Stimulated activated effector memory CD8-positive, alpha-beta T cell treated with anti-CD3 and anti-CD28 coated beads, Interleukin-12 subunit alpha, Interleukin-12 subunit beta, amount 100 ng/mL, for 72 hours (primary cell): ENCODE measurements around the gene SOBP.
"Not testable (repeated sequence)": the region's sequence is repeated elsewhere in the genome, so short reads cannot be mapped to it uniquely, and the experiment has no call there.

Source experiments
- ATAC-seq: fragments of 150-1000 bp; cut with Tn5 transposase; 2 replicates; pipeline ENCODE4 v1.10.0; 2021
- DNase-seq, 2 donors: peaks; one replicate each; pipeline ENCODE4 v3.0.0; 2021 to 2022; ENCODE audit warnings: low spot score in 2 of 2
- H3K27ac Mint-ChIP-seq: one replicate; pipeline ENCODE4 v1.8.0; 2022; ENCODE audit warnings: mild to moderate bottlenecking, mixed read lengths
- H3K36me3 Mint-ChIP-seq: one replicate; pipeline ENCODE4 v1.8.0; 2022; ENCODE audit warnings: mild to moderate bottlenecking, mixed read lengths
- H3K4me1 Mint-ChIP-seq: one replicate; pipeline ENCODE4 v1.8.0; 2022; ENCODE audit warnings: mixed read lengths
- H3K4me3 Mint-ChIP-seq: one replicate; pipeline ENCODE4 v1.8.0; 2022; ENCODE audit warnings: mild to moderate bottlenecking, mixed read lengths
- H3K9me3 Mint-ChIP-seq: one replicate; pipeline ENCODE4 v1.8.0; 2022; ENCODE audit warnings: mixed read lengths

SOBP gene

GRCh38 chr6:107504270-107505026 is 14.5 kb downstream of the SOBP start:
- H3K4me1 Mint-ChIP-seq: no peaks in the 10 kb centered on the region
- no peaks in the 10 kb centered on the region for H3K9me3 Mint-ChIP-seq
- no peak for ATAC-seq
- DNase-seq: no peak
- no peak overlapping the region for H3K4me3 Mint-ChIP-seq
- H3K36me3 Mint-ChIP-seq: no peaks in the 10 kb centered on the region
- H3K27ac Mint-ChIP-seq: no peak overlapping the region

DNA sequence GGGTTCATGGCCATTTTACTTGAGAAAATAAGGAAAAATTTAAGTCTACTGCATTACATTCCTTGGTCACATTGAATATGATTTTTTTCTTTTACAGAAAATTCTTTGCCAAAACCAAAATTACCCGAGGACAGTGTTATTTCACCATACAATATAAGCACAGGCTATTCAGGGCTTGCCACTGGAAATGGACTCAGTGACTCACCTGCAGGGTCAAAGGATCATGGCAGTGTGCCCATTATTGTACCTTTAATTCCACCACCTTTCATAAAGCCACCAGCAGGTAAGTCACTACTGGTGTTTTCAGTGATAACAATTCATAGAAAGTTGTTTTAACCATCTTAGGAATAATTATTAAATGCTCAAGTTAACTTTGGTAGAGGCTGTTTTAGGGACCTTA is 16.2 kb downstream of the SOBP start:
- Mint-ChIP-seq H3K4me3 (no peak overlapping the region), H3K9me3 (no peaks in the 10 kb centered on the region), H3K36me3 (no peaks in the 10 kb centered on the region), H3K4me1 (no peaks in the 10 kb centered on the region), H3K27ac (no peak overlapping the region)
- DNase-seq: no peak
- ATAC-seq: no peak

DNA sequence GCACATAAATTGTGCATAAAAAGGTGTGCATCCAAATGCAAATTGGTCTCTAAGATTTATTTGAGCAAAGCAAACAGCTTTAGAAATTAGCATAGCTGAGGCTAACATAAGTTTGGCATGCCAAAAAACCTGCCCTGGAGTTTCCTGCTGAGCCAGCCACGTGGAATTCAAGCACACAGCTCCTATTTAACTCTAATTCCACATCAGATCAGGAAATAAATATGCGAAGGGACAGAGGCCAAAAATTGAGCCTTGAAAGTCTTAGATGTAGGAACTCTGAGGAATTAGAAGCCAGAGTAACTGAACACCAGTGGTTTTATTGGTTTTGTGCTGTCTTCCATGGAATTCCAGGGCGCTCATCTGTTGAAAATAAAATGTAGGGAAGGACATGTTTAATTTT is 19.6 kb downstream of the SOBP start:
- Mint-ChIP-seq H3K36me3 (no peaks in the 10 kb centered on the region), H3K9me3 (no peaks in the 10 kb centered on the region), H3K27ac (no peak overlapping the region), H3K4me1 (no peaks in the 10 kb centered on the region), H3K4me3 (no peak overlapping the region)
- no peak for DNase-seq
- no peak for ATAC-seq

DNA sequence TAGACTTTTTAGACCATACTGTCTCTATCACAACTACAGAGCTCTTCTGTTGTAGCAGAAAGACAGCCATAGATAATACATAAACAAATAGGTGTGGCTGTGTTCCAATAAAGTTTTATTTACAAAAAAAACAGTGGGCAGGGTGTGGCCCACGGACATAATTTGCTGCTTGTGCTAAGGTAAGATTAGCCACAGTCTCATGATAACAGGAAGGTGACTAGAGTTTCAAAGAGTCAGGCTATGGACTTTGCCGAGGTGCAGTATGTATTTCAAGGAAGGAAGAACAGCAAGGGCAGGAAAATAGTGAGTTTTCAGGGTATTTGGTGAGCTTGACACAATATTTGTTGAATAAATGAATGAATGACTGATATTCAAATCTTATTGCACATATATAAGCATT is 20.2 kb downstream of the SOBP start:
- no peak for ATAC-seq
- H3K36me3 Mint-ChIP-seq: no peaks in the 10 kb centered on the region
- DNase-seq: no peak
- no peaks in the 10 kb centered on the region for H3K4me1 Mint-ChIP-seq
- H3K9me3 Mint-ChIP-seq: peaks cover 3% of the 10 kb centered on the region
- no peak overlapping the region for H3K27ac Mint-ChIP-seq
- no peak overlapping the region for H3K4me3 Mint-ChIP-seq

- ATAC-seq (no peak), DNase-seq (no peak)
- Mint-ChIP-seq H3K36me3 (no peaks in the 10 kb centered on the region), H3K4me1 (no peaks in the 10 kb centered on the region), H3K9me3 (peaks cover 7% of the 10 kb centered on the region), H3K4me3 (no peak overlapping the region), H3K27ac (no peak overlapping the region)
These were observed 21.6 kb downstream of the SOBP start for GRCh38 chr6:107511511-107511993.

DNA sequence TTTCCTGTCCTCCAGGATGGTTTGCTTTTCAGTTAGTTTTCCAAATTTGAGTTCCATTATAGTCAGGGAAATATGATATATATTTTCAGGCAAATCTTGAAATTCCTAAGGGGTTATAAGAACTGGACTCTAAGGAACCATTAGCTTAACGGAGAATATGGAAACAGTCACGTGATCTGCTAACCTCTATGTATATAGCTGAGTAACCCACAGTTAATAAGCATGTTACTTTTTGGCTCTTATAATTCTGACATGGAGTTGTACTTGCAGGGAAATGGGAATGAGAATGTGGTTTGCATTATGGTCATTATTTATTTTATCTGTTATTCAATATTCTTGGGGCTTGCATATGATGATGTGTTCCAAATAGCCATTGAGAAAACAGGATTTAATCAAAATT is 23.3 kb downstream of the SOBP start:
- H3K36me3 Mint-ChIP-seq: no peaks in the 10 kb centered on the region
- DNase-seq (no peak), ATAC-seq (no peak)
- no peak overlapping the region for H3K27ac Mint-ChIP-seq
- H3K9me3 Mint-ChIP-seq: peaks cover 12% of the 10 kb centered on the region
- no peaks in the 10 kb centered on the region for H3K4me1 Mint-ChIP-seq
- H3K4me3 Mint-ChIP-seq: no peak overlapping the region

DNA sequence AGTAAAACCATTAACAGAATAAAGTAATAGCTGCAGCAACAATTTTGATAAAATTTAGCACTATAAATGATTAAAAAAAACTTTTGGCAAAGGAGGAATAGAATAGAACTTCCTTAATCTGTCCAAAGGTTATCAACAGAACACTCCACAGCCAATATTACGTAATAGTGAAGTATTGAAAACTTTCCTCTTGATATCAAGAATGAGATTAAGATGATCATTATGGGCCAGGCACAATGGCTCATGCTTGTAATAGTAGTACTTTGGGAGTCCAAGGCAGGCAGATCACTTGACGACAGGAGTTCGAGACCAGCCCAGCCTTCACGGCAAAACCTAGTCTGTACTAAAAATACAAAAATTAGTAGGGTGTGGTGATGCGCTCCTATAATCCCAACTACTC is 26.0 kb downstream of the SOBP start:
- no peak overlapping the region for H3K27ac Mint-ChIP-seq
- H3K4me1 Mint-ChIP-seq: no peaks in the 10 kb centered on the region
- ATAC-seq: no peak
- H3K4me3 Mint-ChIP-seq: no peak overlapping the region
- peaks cover 12% of the 10 kb centered on the region for H3K9me3 Mint-ChIP-seq
- DNase-seq: no peak
- H3K36me3 Mint-ChIP-seq: no peaks in the 10 kb centered on the region

DNA sequence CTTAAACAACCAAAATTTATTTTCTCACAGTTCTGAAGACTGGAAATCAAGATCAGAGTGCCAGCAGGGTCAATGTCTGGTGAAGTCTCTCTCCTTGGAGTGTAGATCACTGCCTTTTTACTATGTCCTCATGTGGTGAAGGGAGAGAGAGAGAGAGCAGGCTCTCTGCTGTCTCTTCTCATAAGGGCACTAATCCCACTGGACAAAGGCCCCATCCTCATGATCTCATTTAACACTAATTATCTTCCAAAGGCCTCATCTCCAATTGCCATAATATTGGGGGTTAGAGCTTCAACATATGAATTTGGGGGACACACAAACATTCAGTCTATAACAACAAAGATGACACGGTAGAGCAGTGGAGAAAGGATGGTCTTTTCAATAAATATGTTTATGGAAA is 27.4 kb downstream of the SOBP start:
- peaks cover 12% of the 10 kb centered on the region for H3K9me3 Mint-ChIP-seq
- no peak overlapping the region for H3K27ac Mint-ChIP-seq
- H3K4me1 Mint-ChIP-seq: no peaks in the 10 kb centered on the region
- DNase-seq (no peak), ATAC-seq (no peak)
- no peaks in the 10 kb centered on the region for H3K36me3 Mint-ChIP-seq
- no peak overlapping the region for H3K4me3 Mint-ChIP-seq

GRCh38 chr6:107519224-107519623 is 29.3 kb downstream of the SOBP start:
- H3K27ac Mint-ChIP-seq, DNase-seq, H3K4me1 Mint-ChIP-seq, ATAC-seq, H3K4me3 Mint-ChIP-seq, H3K36me3 Mint-ChIP-seq: not testable (repeated sequence)
- peaks cover 12% of the 10 kb centered on the region for H3K9me3 Mint-ChIP-seq

DNA sequence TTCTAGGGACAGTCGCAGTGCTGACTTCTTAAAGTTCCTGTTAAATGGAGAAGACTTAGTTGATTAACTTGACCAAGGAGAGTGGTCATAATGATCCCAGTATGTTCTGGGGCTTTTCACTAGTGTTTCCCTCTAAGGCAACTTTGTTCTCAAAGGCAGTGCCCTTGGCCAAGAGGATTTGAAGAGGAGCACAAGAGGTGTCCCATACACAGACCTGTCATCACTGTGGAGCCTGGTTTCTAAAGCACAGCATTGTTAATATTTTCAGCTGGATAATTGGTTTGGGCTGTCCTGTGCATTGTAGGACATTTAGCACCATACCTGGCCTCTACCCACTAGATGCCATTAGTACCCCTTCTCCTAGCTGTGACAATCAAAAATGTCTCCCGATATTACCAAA is 30.8 kb downstream of the SOBP start:
- DNase-seq, H3K4me1 Mint-ChIP-seq, H3K27ac Mint-ChIP-seq, ATAC-seq, H3K4me3 Mint-ChIP-seq, H3K9me3 Mint-ChIP-seq, H3K36me3 Mint-ChIP-seq: not testable (repeated sequence)

DNA sequence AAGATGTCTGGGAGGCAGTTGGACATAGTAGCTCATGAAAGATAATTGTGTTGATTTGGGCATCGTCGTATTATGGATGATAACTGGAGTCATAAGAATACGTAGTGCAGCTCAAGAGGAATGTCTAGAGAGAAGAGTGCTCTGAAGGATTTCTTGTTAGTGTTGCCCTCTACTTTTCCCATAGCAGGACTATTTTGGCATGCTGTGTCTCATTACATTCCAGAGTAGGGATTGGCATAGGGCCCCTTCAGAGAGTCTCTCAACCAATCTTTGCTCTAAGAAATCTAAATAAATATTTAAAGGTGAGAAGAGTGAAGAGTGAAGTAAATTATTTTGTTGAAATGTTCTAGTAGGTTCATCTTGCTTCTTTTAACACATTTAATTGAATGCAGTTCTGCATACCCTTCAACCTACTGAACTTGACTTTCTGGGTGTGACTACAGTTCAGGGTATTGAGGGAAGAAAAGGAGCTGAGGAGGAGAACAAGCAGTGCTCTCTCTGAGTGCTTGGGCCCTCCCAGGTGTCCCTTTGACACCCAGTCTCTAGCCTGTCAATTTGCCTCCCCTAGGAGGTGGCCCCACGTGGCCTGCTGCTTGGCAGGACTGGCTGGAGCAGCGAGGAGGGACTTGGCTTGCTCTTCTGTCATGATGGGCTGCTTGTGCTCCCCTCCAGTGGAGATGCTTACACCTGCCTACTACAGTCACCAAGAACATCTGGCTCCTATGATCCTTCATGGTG is 33.3 kb downstream of the SOBP start:
- ATAC-seq (no peak), DNase-seq (no peak)
- Mint-ChIP-seq H3K36me3 (no peaks in the 10 kb centered on the region), H3K4me3 (no peak overlapping the region), H3K4me1 (no peaks in the 10 kb centered on the region), H3K9me3 (no peaks in the 10 kb centered on the region), H3K27ac (no peak overlapping the region)

DNA sequence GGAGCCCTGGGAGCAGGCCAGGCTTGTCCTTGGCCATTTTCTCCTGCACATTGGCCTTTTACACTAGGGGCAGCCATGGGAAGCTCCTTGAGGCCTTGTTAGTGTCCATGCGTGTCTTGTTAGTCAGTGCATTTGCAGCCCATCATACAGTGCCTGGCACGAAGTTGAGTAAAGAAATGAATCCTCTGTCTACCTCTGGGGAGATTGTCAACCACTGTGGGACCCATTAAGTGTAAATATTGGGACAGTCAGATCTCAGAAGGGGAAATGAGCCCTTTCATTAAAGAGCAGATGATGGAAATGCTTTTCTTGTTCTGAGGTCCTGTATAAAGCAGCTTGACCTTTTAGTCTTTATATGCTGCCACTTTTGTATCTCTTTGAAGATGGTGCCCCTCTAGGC is 33.9 kb downstream of the SOBP start:
- H3K36me3 Mint-ChIP-seq: no peaks in the 10 kb centered on the region
- no peak overlapping the region for H3K27ac Mint-ChIP-seq
- no peak overlapping the region for H3K4me3 Mint-ChIP-seq
- no peaks in the 10 kb centered on the region for H3K9me3 Mint-ChIP-seq
- no peaks in the 10 kb centered on the region for H3K4me1 Mint-ChIP-seq
- ATAC-seq (no peak), DNase-seq (no peak)

- no peak for DNase-seq
- H3K4me3 Mint-ChIP-seq: no peak overlapping the region
- no peaks in the 10 kb centered on the region for H3K9me3 Mint-ChIP-seq
- H3K36me3 Mint-ChIP-seq: no peaks in the 10 kb centered on the region
- no peak for ATAC-seq
- no peak overlapping the region for H3K27ac Mint-ChIP-seq
- H3K4me1 Mint-ChIP-seq: no peaks in the 10 kb centered on the region
These were observed 34.7 kb downstream of the SOBP start for GRCh38 chr6:107524626-107525025.

DNA sequence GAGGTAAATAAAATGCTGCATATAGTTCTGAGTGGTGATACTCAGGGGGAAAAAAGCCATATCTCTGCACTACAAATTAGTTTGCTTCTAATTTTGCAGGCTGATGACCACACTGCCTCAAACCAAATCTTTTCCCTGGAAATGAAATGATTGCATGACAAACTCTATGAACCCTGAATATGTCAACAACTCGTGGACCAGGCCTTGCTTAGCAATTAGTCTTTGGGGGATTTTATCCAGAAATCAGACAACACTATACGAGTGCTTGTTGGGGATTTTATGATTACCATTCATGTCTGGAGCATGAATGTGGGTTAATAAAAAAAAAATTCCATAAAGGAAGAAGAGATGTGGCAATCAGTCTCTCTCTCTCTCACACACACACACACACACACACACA is 42.0 kb downstream of the SOBP start:
- Mint-ChIP-seq H3K27ac (no peak overlapping the region), H3K4me3 (no peak overlapping the region), H3K4me1 (no peaks in the 10 kb centered on the region), H3K36me3 (no peaks in the 10 kb centered on the region), H3K9me3 (no peaks in the 10 kb centered on the region)
- DNase-seq (no peak), ATAC-seq (no peak)

- Mint-ChIP-seq H3K27ac (no peak overlapping the region), H3K9me3 (no peaks in the 10 kb centered on the region), H3K36me3 (no peaks in the 10 kb centered on the region), H3K4me3 (no peak overlapping the region), H3K4me1 (no peaks in the 10 kb centered on the region)
- DNase-seq (no peak), ATAC-seq (no peak)
These were observed 42.8 kb downstream of the SOBP start for GRCh38 chr6:107532706-107533105.

DNA sequence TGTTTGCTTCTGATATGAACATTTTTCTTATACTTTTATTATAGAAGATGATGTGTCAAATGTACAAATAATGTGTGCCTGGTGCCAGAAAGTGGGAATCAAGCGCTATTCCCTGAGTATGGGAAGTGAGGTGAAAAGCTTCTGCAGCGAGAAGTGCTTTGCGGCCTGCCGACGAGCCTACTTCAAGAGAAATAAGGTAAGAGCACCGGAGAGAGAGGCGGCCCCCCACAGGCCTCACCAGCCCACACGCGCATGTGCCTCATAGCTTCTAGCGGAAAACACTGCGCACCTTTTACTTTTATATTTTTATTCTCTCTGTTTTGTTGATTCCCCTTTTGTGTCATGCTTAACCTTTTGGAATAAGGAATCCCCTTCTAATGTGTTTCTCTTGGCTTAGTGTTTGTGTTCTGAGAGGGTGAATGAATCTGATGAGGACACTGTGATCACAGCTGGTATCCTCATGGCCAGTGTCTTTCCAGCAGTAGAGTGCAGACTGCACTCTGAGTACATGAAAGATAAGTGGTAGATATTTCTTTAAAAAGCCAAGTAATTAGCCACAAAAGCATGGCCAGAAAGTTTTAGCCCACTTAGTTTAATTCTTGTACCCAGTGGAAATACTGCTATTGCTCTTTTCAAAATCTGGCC is 43.6 kb downstream of the SOBP start:
- DNase-seq (no peak), ATAC-seq (no peak)
- Mint-ChIP-seq H3K4me3 (no peak overlapping the region), H3K4me1 (no peaks in the 10 kb centered on the region), H3K27ac (no peak overlapping the region), H3K9me3 (no peaks in the 10 kb centered on the region), H3K36me3 (no peaks in the 10 kb centered on the region)
